ENCODE data around the gene PRUNE1.

PRUNE1 gene

DNA sequence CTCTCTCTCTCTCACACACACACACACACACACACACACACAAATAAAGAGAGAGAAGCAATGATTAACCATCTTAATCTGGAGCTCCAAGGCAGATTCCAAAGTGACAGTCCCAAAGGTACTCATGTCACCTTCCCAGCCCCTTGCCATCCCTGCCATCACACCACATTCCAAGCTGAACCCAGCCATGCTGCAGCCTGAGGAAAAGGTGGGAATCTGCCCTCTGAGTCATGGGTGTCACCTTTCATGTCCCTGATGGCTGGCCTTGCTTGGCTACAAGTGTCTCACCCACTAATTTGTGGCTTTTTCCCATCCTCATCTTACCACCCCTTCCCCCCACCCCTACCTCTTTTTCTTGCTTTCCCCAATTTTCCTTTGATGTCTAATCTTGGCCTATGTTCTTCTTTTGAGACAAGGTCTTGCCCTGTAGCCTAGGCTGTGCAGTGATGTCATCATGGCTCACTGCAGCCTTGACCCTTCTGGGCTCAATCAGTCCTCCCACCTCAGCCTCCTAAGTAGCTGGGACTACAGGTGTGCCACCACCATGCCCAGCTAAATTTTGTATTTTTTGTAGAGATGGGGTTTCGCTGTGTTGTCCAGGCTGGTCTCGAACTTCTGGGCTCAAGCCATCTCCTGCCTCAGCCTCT is 22.9 kb upstream of the PRUNE1 start:
- Histone ChIP-seq H2AFZ (ENCODE audit: low read depth, low read length, severe bottlenecking) (no peak overlapping the region), H3K27ac (ENCODE audit: low read depth, low read length) (no peak overlapping the region), H3F3A (ENCODE audit: insufficient read depth) (no peaks in the 10 kb centered on the region), H4K20me1 (ENCODE audit: low read depth, low read length) (no peaks in the 10 kb centered on the region), H3K9me2 (replicated peaks; ENCODE audit: insufficient read depth, low read length) (no peaks in the 10 kb centered on the region), H3K9ac (ENCODE audit: low read length) (no peak overlapping the region), H3K9me3 (ENCODE audit: insufficient read depth, low read length) (no peaks in the 10 kb centered on the region), H3K4me2 (ENCODE audit: low read depth, low read length, poor library complexity, severe bottlenecking) (no peak overlapping the region), H3K4me3 (ENCODE audit: insufficient read depth, low read length, poor library complexity, severe bottlenecking) (no peak overlapping the region), H3K27me3 (ENCODE audit: low read length) (no peaks in the 10 kb centered on the region), H3K79me2 (ENCODE audit: insufficient read depth, low read length) (no peaks in the 10 kb centered on the region), H3K36me3 (ENCODE audit: low read length) (no peaks in the 10 kb centered on the region)
- TF ChIP-seq, protein P1, sequence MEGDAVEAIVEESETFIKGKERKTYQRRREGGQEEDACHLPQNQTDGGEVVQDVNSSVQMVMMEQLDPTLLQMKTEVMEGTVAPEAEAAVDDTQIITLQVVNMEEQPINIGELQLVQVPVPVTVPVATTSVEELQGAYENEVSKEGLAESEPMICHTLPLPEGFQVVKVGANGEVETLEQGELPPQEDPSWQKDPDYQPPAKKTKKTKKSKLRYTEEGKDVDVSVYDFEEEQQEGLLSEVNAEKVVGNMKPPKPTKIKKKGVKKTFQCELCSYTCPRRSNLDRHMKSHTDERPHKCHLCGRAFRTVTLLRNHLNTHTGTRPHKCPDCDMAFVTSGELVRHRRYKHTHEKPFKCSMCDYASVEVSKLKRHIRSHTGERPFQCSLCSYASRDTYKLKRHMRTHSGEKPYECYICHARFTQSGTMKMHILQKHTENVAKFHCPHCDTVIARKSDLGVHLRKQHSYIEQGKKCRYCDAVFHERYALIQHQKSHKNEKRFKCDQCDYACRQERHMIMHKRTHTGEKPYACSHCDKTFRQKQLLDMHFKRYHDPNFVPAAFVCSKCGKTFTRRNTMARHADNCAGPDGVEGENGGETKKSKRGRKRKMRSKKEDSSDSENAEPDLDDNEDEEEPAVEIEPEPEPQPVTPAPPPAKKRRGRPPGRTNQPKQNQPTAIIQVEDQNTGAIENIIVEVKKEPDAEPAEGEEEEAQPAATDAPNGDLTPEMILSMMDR (IDR thresholded peaks at IDR 0.05; ENCODE audit: insufficient read depth, low read length, poor library complexity, severe bottlenecking): no peak
- no peak for TF ChIP-seq EZH2phosphoT487 (conservative IDR thresholded peaks at IDR 0.05; ENCODE audit: low read length)

DNA sequence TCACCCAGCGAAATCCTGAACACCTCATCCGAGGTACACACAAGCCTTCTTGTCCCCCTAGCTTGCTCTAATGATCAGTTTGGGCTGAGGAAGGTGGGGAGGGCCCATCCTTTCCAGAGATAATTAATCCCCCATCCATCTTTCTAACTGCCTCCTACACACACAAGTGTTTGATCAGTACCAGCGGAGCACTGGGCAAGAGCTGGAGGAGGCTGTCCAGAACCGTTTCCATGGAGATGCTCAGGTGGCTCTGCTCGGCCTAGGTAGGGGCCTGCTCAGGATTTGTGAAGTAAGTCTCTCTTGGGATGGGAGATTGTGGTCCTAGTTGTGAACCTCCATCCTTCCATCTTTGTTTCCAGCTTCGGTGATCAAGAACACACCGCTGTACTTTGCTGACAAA is 20.3 kb upstream of the PRUNE1 start:
- Histone ChIP-seq H3K27me3 (ENCODE audit: low read length) (no peaks in the 10 kb centered on the region), H3K36me3 (ENCODE audit: low read length) (no peaks in the 10 kb centered on the region), H3K4me2 (ENCODE audit: low read depth, low read length, poor library complexity, severe bottlenecking) (no peak overlapping the region), H3K79me2 (ENCODE audit: insufficient read depth, low read length) (no peaks in the 10 kb centered on the region), H4K20me1 (ENCODE audit: low read depth, low read length) (no peaks in the 10 kb centered on the region), H2AFZ (ENCODE audit: low read depth, low read length, severe bottlenecking) (no peak overlapping the region), H3K9ac (ENCODE audit: low read length) (no peak overlapping the region), H3K9me3 (ENCODE audit: insufficient read depth, low read length) (no peaks in the 10 kb centered on the region), H3F3A (ENCODE audit: insufficient read depth) (no peaks in the 10 kb centered on the region), H3K27ac (ENCODE audit: low read depth, low read length) (no peak overlapping the region), H3K4me3 (ENCODE audit: insufficient read depth, low read length, poor library complexity, severe bottlenecking) (no peak overlapping the region), H3K9me2 (replicated peaks; ENCODE audit: insufficient read depth, low read length) (no peaks in the 10 kb centered on the region)
- TF ChIP-seq, protein P1 (IDR thresholded peaks at IDR 0.05; ENCODE audit: insufficient read depth, low read length, poor library complexity, severe bottlenecking): no peak
- TF ChIP-seq EZH2phosphoT487 (conservative IDR thresholded peaks at IDR 0.05; ENCODE audit: low read length): no peak

DNA sequence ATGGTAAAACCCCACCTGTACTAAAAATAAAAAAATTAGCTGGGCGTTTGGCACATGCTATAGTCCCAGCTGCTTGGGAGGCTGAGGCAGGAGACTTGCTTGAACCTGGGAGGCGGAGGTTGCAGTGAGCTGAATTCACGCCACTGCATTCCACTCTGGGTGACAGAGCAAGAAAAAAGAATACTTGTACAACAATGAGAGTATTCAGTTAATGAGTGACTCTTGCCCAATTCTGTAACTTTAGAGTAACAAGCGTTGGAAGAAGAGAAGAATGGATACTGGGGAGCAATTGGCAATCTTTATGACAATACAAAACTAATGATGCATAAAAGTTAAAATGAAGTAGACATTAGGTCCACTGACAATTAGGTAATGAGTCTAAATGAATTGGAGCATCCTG is 15.6 kb upstream of the PRUNE1 start:
- Histone ChIP-seq H3K9ac (ENCODE audit: low read length) (no peak overlapping the region), H3K27ac (ENCODE audit: low read depth, low read length) (no peak overlapping the region), H3K79me2 (ENCODE audit: insufficient read depth, low read length) (no peaks in the 10 kb centered on the region), H3K36me3 (ENCODE audit: low read length) (no peaks in the 10 kb centered on the region), H3F3A (ENCODE audit: insufficient read depth) (no peaks in the 10 kb centered on the region), H3K4me2 (ENCODE audit: low read depth, low read length, poor library complexity, severe bottlenecking) (no peak overlapping the region), H4K20me1 (ENCODE audit: low read depth, low read length) (no peaks in the 10 kb centered on the region), H3K9me2 (replicated peaks; ENCODE audit: insufficient read depth, low read length) (no peaks in the 10 kb centered on the region), H3K27me3 (ENCODE audit: low read length) (no peaks in the 10 kb centered on the region), H3K9me3 (ENCODE audit: insufficient read depth, low read length) (no peaks in the 10 kb centered on the region), H2AFZ (ENCODE audit: low read depth, low read length, severe bottlenecking) (no peak overlapping the region), H3K4me3 (ENCODE audit: insufficient read depth, low read length, poor library complexity, severe bottlenecking) (no peak overlapping the region)
- TF ChIP-seq EZH2phosphoT487 (conservative IDR thresholded peaks at IDR 0.05; ENCODE audit: low read length): no peak
- TF ChIP-seq, protein P1 (IDR thresholded peaks at IDR 0.05; ENCODE audit: insufficient read depth, low read length, poor library complexity, severe bottlenecking): no peak

Measured in SU-DHL-6 (cell line).